ENCODE data around the gene UBA3.

UBA3 gene

GRCh38 chr3:69048990-69049389 lies 31.2 kb downstream of the UBA3 start:
- no peak for DNase-seq (ENCODE audit: low read depth in 1 of 2, low spot score in 1 of 2)
- Histone ChIP-seq H3K4me3 (replicated peaks; ENCODE audit: insufficient read depth, low read length) (no peak overlapping the region), H3K27me3 (ENCODE audit: insufficient read depth, poor library complexity, severe bottlenecking) (no peaks in the 10 kb centered on the region), H3K27ac (replicated peaks) (no peak overlapping the region)
- TF ChIP-seq REST (IDR thresholded peaks at IDR 0.05; ENCODE audit: insufficient replicate concordance, low read depth) (no peak), SPI1 (IDR thresholded peaks at IDR 0.05; ENCODE audit: borderline replicate concordance, low read depth) (no peak), POLR2AphosphoS5 (IDR thresholded peaks at IDR 0.05; ENCODE audit: low read depth) (no peak), GABPA (IDR thresholded peaks at IDR 0.05; ENCODE audit: low read depth) (no peak), CTCF (IDR thresholded peaks at IDR 0.05; ENCODE audit: insufficient read depth, low read length) (no peak)

- no peak for DNase-seq (ENCODE audit: low read depth in 1 of 2, low spot score in 1 of 2)
- Histone ChIP-seq H3K4me3 (replicated peaks; ENCODE audit: insufficient read depth, low read length) (no peak overlapping the region), H3K27me3 (ENCODE audit: insufficient read depth, poor library complexity, severe bottlenecking) (no peaks in the 10 kb centered on the region), H3K27ac (replicated peaks) (no peak overlapping the region)
- TF ChIP-seq SPI1 (IDR thresholded peaks at IDR 0.05; ENCODE audit: borderline replicate concordance, low read depth): no peak
- no peak for TF ChIP-seq POLR2AphosphoS5 (IDR thresholded peaks at IDR 0.05; ENCODE audit: low read depth)
- TF ChIP-seq GABPA (IDR thresholded peaks at IDR 0.05; ENCODE audit: low read depth): no peak
- TF ChIP-seq REST (IDR thresholded peaks at IDR 0.05; ENCODE audit: insufficient replicate concordance, low read depth): no peak
- TF ChIP-seq CTCF (IDR thresholded peaks at IDR 0.05; ENCODE audit: insufficient read depth, low read length): no peak
Measured at GRCh38 chr3:69044608-69045007, 35.6 kb downstream of the UBA3 start.

- no peaks in the 10 kb centered on the region for H3K27me3 ChIP-seq (ENCODE audit: insufficient read depth, poor library complexity, severe bottlenecking)
- TF ChIP-seq POLR2AphosphoS5 (IDR thresholded peaks at IDR 0.05; ENCODE audit: low read depth): no peak
- no peak for TF ChIP-seq REST (IDR thresholded peaks at IDR 0.05; ENCODE audit: insufficient replicate concordance, low read depth)
- no peak for TF ChIP-seq CTCF (IDR thresholded peaks at IDR 0.05; ENCODE audit: insufficient read depth, low read length)
- no peak for TF ChIP-seq SPI1 (IDR thresholded peaks at IDR 0.05; ENCODE audit: borderline replicate concordance, low read depth)
- TF ChIP-seq GABPA (IDR thresholded peaks at IDR 0.05; ENCODE audit: low read depth): no peak
- peak in 1 of 2 experiments; percentile 20 for DNase-seq (ENCODE audit: low read depth in 1 of 2, low spot score in 1 of 2)
- no peak overlapping the region for H3K4me3 ChIP-seq (replicated peaks; ENCODE audit: insufficient read depth, low read length)
- no peak overlapping the region for H3K27ac ChIP-seq (replicated peaks)
Measured at GRCh38 chr3:69033470-69033869, 46.7 kb downstream of the UBA3 start.
